ENCODE measurements around the gene ZBED1.

The ZBED1 gene

GRCh38 chrX:2450681-2451080 lies 50.1 kb downstream of the ZBED1 start:
- Histone ChIP-seq H3K4me3 (ENCODE audit: low read depth, low read length) (no peak overlapping the region), H3K27me3 (ENCODE audit: insufficient read depth, low read depth, severe bottlenecking) (no peaks in the 10 kb centered on the region), H3K36me3 (peaks cover 8% of the 10 kb centered on the region; the same call in 1 of the 2 replicates), H3K9me3 (ENCODE audit: severe bottlenecking) (no peaks in the 10 kb centered on the region), H3K27ac (no peak overlapping the region)
- no peak for TF ChIP-seq CTCF (IDR thresholded peaks at IDR 0.05; ENCODE audit: low read depth, low read length)
- DNase-seq, result no peak

GRCh38 chrX:2449135-2449886 lies 51.5 kb downstream of the ZBED1 start:
- Histone ChIP-seq H3K9me3 (ENCODE audit: severe bottlenecking) (no peaks in the 10 kb centered on the region), H3K27ac (no peak overlapping the region), H3K27me3 (ENCODE audit: insufficient read depth, low read depth, severe bottlenecking) (no peaks in the 10 kb centered on the region), H3K36me3 (peaks cover 8% of the 10 kb centered on the region; the same call in 1 of the 2 replicates), H3K4me3 (ENCODE audit: low read depth, low read length) (no peak overlapping the region)
- TF ChIP-seq CTCF (IDR thresholded peaks at IDR 0.05; ENCODE audit: low read depth, low read length), result no peak
- no peak for DNase-seq

- TF ChIP-seq CTCF (IDR thresholded peaks at IDR 0.05; ENCODE audit: low read depth, low read length), result no peak
- DNase-seq, result no peak
These were observed 53.3 kb downstream of the ZBED1 start for GRCh38 chrX:2447484-2447883.

GRCh38 chrX:2446815-2447214 lies 54.0 kb downstream of the ZBED1 start:
- Histone ChIP-seq H3K36me3 (peaks cover 3% of the 10 kb centered on the region; the same call in 1 of the 2 replicates), H3K27me3 (ENCODE audit: insufficient read depth, low read depth, severe bottlenecking) (no peaks in the 10 kb centered on the region), H3K27ac (no peak overlapping the region), H3K4me3 (ENCODE audit: low read depth, low read length) (no peak overlapping the region), H3K9me3 (ENCODE audit: severe bottlenecking) (no peaks in the 10 kb centered on the region)
- TF ChIP-seq CTCF (IDR thresholded peaks at IDR 0.05; ENCODE audit: low read depth, low read length), result no peak
- DNase-seq, result no peak

More at GRCh38 chrX:2447484-2447883, 53.3 kb downstream of the ZBED1 start:
- Histone ChIP-seq H3K9me3 (ENCODE audit: severe bottlenecking) (no peaks in the 10 kb centered on the region), H3K36me3 (peaks cover 5% of the 10 kb centered on the region; the same call in 1 of the 2 replicates), H3K27ac (no peak overlapping the region), H3K27me3 (ENCODE audit: insufficient read depth, low read depth, severe bottlenecking) (no peaks in the 10 kb centered on the region), H3K4me3 (ENCODE audit: low read depth, low read length) (no peak overlapping the region)

- Histone ChIP-seq H3K36me3 (peaks cover 8% of the 10 kb centered on the region), H3K9me3 (ENCODE audit: severe bottlenecking) (no peaks in the 10 kb centered on the region), H3K27me3 (ENCODE audit: insufficient read depth, low read depth, severe bottlenecking) (no peaks in the 10 kb centered on the region), H3K27ac (no peak overlapping the region), H3K4me3 (ENCODE audit: low read depth, low read length) (no peak overlapping the region)
- no peak for DNase-seq
- TF ChIP-seq CTCF (IDR thresholded peaks at IDR 0.05; ENCODE audit: low read depth, low read length), result no peak
These were observed 54.8 kb downstream of the ZBED1 start for GRCh38 chrX:2445662-2446623.
